GM19468 (cell line): ENCODE results near the gene TSFM.

Experiments used
- ATAC-seq: cut with Tn5 transposase; IDR thresholded peaks from one replicate; pipeline ENCODE4 v1.9.1; 2021; ENCODE audit warnings: mild to moderate bottlenecking, moderate library complexity, moderate number of reproducible peaks; ENCODE audit not compliant: unreplicated experiment; ENCODE audit errors: extremely low read depth

TSFM gene

DNA sequence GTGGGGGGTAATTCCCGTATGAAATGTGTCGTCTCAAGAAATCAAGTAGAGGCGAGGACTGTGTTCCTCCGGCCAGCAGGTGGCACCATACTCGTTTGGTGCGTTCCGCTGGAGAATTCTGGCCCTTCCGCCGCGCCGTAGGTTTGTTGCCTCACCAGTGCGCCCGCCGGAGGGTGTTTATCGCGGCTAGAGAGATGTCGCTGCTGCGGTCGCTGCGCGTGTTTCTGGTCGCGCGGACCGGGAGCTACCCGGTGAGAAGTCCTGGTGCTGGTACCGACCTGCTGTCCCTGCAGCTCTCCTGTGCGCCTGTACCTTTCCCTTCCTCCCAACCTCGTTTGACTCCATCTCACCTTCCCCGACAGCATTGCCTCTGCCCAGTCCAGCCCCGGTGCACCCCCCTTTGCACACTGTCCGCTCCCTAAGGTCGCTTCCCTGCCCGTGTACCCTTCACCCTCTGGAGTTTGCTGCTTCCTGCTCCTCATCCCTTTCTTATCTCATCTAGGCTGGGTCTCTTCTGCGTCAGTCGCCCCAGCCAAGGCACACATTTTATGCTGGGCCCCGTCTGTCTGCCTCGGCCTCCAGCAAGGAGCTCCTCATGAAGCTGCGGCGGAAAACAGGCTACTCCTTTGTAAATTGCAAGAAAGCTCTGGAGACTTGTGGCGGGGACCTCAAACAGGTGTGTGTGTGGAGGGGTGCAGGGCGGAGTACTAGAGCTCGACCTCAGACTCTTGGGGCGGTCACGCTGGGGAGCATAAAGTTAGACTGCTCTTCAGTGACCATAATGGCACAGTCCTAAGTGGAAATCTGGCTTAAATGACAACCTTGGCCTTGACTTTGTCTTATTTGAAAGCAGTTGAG lies at the start of gene TSFM:
TSS of gene TSFM (plus strand) at position 180 of the 858 bp plus-strand sequence. CDS start at position 195, 15 bp downstream.
- ATAC-seq, result peak; percentile 43

DNA sequence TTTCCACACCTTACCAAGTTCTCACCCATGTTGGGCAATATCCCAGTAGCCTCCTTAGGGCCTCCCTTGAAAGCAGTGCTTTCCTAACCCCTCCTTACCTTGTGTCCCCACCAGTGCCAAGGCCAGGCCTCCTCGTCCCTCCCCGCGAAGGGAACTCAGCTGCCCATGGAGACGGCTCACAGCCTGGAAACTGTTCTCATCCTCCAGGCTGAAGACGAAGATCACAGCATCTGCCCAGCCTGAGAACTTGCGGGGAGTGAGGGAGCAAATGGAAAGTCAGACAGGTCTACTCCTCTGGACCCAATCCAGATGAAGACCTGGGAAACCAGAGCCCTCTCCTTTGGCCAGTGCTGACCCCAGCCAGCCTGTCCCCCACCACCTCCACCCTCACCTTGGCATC lies 48.7 kb upstream of the TSFM start:
- no peak for ATAC-seq

DNA sequence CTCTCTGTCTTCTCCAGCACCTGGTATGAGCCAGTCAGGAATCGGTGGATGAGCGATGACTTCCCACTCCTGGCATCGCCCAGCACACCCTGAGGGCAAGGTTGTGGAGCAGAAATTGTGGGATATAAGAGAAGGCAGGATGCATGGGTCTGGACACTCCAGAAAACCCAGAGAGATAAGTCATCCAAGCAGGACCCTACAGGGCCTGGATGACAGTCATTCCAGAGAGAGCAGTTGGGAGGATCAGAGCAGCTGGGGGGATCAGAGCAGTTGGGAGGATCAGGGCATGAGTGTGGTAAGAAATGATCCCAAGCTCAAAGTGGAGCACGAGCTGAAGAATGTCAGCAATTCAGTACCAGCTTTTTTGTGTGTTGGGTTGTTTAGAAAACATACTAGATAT lies 48.0 kb upstream of the TSFM start:
- ATAC-seq, result no peak

DNA sequence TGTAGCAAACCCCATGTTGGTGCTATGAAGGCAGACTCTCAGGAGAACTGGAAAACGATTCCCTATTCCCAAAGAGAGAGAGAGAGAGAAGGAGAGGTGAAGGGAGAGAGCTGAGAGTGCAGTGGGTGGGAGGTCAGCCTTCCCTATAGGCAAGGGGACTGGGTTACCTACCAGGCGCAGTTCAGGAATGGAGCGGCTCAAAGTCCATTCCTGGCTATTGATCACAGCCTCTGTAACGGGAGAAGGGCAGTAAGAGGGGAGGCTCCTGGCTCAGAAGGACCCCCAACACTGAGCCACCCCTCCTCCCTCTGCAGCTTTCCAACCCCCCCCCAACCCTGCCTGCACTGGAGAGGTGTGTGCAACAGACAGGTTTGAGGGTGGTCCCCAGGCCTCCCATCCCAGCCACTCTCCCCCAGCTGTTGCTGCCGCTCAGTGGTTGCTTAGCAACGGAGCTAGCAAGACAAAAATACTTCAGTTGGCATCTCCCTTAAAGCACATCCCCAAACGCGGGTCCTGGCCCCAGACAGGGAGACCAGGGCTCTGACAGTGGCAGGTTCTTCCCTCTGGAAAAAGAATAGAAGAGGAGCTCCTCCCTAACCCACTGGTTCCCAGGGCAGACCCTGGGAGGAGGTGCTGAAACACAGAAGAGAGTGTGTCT lies 47.3 kb upstream of the TSFM start:
- ATAC-seq, result no peak

DNA sequence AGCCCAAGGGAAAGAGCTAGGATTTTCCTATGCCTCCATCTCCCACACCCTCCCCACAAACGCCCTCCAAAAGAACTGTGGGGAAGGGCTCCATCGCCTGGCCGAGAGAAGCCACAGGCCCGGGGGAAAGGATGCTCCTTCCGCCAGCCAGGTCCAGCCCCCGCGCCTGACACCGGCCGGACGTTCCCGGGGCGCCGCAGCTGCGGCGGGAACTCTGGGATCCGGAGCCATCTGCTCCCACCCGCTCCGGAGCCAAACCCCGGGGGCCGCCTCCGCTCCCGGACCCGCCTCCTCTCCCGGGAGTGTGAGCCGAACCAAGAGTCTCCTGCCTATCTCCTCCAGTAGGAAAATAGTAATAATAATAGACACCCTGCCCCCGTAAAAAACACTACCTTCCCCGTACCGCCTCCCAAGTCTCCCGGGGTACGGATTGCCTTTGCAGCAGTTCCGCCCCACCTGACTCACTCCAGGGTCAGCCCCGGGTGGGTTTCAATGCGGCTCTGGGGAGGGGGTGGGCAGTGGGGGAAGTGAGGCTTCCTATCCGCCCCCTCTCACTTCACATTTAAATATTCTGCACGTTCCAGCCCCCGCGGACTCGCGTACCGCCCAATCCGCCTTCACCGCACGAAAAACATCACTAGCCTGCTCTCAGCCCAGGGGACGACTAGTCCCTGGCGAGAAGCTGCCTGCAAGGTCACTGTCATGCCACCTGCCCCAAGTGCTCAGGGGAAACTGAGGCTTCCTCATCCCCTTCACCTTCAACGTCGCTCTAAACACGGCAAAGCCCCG lies 46.4 kb upstream of the TSFM start:
- ATAC-seq, result no peak

DNA sequence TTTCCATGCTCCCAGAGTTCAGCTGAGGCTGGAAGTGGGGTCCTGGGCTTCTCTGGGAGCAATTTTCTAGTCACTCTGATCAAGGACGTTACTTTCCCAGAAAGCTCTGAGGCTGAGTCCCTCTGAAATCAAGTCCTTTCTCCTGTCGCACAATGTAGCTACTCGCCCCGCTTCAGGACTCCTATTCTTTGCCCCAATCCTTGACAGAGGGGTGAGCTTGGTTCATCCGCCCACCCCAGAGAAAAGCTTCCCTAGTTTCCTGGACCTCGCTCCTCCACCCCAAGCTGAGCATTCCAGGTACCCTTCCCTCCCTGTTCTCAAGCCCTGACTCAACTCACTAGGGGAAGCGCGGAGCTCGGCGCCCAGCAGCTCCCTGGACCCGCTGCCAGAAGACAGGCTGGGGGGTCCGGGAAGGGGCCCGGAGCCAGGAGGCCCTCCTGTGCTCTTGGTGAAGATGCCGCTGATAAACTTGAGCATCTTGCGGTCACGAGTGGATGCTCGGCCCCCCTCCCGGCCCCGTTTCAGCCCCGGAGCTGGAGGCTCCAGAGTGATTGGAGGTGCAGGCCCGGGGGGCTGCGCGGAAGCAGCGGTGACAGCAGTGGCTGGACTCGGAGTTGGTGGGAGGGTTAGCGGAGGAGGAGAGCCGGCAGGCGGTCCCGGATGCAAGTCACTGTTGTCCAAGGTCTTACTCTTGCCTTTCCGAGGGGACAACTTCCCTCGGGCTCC lies 45.7 kb upstream of the TSFM start:
- ATAC-seq, result no peak

DNA sequence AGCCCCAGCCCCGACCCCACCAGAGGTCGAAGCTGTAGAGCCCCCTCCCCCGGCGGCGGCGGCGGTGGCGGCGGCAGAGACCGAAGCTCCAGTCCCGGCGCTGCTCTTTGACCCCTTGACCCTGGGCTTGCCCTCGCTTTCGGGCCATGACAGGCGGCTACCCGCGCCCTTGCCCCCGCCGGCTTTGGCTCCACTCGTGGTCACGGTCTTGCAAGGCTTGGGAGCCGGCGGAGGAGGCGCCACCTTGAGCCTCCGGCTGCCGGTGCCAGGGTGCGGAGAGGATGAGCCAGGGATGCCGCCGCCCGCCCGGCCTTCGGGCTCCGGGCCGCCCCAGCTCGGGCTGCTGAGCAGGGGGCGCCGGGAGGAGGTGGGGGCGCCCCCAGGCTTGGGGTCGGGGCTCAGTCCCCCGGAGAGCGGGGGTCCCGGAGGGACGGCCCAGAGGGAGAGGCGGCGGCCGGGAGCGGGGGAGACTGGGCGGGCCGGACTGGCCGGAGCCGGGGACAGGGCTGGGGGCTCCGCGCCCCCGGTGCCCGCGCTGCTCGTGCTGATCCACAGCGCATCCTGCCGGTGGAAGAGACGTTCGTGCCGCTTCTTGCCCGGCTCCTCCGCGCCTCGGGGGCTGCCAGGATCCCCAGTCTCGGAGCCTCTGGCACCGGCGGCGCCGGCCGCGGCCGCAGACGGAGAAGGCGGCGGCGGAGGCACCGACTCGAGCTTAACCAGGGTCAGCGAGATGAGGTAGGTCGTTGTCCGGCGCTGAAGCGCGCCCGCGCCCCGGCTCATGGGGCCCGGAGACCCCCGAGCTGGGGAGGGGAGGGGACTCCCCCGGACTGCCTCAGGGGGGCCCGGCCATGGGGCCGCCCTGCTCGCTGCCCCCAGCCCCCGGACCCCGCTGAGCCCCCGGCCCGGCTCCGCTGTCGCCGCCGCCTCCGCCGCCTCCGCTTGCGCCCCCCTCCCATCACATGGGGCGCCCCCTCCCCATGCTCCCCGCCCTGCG lies 44.8 kb upstream of the TSFM start:
- no peak for ATAC-seq

DNA sequence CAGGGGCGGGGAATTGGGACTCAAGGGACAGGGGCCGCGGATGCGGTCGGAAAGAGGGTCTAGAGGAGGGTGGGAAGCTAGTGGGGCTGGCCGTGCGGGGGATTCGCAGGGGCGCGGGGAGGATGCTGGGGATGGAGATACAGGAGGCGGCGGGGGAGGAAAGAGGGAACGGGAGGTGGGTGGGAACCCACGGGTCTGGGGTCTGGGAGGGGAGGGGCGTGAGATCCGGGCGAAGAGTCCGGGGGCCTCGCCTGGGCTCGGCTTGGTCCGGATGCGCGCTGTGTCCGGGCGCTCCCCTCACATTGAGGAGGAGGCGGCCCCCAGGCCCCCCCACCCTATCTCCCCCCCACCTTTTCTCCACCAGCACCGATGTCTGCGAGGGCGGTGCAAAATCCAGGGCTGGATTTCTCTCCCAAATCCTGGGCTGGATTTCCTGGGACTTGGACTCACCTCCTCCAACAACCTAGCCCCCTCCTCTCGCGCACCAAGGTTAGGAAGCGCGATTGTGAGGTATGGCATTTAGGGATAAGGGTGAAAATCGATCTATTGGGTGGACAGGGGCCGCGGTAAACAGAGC lies 43.8 kb upstream of the TSFM start, which contains the start of gene AGAP2:
TSS of gene AGAP2 (minus strand) at position 82 of the 577 bp plus-strand sequence. CDS start 496 bp downstream, outside the sequence.
- no peak for ATAC-seq

DNA sequence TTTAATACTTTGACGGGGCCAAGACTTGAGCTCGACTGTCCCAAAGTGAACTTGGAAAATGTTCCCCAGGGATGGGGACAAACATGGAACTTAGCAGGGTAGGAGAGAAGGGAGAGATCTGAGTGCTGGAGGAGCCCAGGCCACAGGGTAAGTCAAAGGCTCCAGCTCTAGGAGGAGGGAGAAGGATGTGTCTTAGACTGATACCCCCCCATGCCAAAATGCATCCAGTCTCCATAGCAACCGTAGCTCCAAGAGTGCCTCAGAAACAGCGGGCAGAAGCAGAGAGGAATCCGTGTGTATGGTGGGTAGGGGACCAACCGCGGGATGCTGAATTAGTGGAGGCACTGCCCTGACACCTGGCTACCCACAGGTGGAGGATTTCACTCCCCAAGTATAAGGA lies 43.2 kb upstream of the TSFM start:
- ATAC-seq, result no peak

DNA sequence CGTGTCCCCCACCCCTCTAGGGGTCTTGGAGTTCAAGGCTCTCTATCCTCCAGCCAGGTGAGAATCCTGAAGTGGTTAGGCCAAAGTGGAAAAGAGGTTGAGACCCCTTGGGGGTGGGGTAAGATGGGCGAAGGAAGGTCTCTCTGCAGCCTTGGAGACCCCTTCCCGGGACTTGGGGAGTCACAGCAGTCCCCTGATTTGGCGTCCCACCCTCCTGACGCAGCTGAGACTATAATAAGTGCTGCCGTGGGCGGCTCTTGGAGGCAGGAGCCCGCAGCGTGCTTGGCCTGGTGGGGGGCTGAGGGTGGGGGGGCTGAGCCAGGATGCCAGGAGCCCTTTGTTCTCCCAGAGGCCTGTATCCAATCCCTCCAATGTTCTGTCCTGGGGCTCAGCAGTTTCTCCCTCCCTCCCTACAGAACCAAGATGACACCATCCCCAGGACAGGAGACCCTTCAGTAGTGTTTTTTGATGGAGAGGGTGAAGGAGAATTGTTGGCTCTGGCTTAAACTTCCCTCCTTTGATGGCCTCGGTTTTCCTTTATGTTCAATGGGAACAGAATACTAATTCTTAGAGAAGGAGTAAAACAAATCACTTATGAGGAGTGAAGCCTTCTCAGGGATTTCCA lies 42.6 kb upstream of the TSFM start:
- no peak for ATAC-seq

DNA sequence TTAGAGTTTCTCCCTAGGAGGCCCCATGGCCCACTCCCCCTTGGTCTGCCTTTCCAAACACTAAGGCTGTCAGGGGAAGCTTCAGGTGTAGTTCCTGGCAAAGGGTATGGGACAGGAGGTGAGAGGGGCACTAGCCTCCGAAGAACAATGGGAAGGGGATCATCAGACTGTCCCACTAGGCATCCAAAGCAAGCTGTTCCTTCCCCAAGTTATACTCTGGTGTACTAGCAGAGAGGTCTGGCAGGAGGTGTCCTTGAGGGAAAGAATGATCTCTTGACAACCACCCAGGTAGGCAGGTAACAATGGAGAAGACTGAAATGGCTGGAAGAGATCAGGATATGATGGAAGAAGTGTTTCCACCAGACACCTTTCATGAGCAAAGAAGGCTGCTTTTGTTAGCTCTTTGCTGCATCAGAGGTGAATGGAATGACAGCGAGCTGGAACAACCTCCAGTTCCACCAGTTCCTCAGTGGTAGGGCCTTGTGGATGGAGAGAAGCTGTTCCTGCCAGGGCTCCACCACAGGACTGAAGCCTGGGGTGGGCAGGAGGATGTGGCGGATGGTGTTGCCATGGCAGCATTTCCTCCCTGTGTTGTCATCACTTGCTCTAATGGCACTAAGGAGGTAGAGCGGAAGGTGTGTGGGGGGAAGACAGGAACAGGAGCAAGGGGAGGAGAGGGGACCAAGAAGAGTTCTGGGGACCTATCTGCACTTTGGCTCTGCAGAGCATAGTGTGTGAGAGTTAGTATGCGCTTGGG lies 41.8 kb upstream of the TSFM start:
- peak; percentile 38 for ATAC-seq

DNA sequence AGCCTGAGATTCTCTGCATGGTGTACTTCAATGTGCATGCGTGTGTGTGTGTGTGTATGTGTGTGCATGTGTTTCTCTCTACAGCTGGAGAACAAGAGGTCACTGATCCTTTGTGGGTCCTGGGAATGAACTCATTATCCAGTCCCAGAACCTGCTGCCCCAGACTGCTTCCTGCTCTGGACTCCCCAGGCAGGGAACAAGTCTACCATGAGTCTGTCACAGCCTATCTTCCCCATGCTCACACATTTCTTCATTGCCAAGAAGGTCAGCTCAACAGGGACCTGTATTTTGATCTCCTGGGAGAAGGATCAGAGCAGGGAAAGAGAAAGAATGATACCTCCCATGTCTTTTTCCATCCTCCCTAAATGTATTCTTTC lies 41.2 kb upstream of the TSFM start:
- ATAC-seq, result no peak

DNA sequence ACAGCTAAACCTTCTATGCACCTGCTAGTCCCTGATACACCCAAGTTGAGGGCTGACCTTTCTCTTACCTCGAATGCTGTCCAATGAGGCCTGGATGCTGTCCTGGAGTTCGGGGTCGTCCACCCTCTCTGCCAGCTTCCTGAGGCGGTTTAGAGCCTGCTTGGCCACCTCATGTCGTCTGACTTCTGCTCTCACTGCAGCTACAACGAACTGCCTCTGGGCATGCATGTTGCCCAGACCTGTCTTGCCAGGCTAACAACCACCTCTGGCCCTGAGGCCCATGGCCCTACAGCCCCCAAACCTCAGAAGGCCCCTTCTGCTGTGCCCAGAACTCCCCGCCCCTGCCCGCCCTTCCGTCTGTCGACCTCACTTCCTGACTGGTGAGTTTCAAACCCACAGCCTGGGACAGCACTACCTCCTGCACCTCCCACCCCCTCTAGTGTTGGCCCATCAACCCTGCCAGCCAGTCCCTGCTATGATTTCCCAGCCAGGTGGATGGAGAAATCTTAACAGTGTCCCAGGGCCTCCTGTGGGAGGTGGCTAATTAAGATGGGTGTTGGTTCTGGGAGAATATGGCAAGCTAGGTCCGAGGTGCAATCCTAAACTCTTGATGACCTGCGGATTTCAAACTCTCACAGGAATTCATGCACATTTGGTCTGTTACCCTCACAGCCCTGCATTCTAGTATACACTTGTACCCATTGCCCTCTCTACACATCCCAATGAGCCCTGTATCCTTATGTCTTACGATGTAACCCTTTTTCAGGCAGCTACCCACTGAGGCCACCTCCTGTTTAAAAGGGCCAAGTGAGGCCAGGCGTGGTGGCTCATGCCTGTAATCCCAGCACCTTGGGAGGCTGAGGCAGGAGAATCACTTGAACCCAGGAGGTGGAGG lies 40.5 kb upstream of the TSFM start:
- ATAC-seq, result peak; percentile 36

DNA sequence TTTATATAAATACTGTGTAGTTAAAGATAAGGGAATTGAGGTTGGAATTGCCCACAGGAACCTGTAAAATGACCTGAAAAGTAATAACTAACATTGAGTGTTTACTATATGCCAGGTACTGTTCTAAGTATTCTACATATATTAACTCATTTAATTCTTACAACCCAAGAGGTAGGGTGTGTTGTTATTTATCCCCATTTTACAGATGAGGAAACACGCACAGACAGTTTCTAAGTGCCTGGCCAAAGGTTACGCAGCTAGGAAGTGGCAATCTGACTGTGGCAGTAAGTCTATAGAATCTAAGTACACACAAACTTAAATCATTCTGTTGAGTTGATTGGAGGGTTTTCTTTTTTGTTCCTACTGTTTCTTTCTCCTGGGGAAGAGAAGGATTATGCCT lies 38.8 kb upstream of the TSFM start:
- no peak for ATAC-seq

DNA sequence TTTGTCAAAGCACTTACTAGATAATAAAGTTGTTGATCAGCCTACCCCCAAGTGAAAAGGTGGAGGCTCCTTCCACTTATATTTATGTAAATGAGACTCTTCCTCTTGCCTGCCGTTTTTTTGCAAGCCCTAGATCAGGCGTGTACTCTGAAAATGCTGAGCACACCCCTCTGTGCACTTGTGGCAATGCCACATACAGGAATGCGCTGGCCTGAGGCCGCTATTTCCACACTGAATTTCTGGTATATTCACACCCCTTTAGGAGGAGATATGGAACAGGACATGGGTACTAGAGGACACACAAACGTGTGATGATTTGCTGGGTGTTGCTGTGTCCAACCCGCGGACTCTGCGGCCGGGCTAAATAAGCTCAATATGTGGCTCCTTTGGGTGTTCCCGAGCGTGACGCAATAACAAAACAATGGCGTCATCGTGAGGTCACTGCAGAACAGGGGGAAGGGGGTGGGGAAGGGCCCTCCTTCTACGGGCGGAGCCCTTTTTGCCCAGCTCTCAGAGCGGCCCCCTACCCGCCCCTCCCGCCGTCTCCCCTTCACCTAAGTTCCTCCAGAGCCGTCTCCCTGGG lies 38.3 kb upstream of the TSFM start:
- ATAC-seq, result no peak

DNA sequence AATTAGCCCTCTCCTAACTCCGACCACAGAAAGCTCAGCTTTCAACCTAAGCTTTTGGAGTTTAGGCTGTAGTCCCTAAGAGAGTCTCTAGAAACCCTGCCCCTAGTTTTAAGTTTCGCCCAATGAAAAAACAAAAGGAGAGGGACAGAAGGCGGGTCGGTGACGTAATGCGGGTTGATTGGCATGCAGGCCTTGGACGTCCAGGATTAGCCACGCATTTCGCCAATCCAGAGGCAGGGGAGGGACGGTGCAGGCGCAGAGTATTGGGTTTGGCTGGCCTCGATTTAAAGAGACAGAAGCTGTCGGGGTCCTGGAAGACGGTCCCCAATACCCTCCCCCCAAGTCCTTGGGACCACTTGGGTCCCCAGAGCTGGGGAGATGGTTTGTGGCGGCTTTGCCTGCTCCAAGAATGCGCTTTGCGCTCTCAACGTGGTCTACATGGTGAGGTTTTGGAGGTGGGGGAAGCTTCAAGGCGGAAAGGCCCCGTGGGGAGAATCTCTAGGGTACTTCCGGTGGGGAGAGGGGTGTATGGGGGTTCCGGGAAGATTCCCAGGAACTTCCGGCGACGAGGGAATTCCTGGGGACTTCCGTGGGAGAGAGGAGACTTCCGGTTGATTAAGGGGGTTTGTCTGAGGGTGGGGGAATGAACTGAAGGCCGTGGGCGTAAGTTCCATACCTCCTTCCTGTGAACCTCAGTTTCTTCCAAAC lies 37.7 kb upstream of the TSFM start, which contains the start of gene TSPAN31:
TSS of gene TSPAN31 (plus strand) at position 263 of the 708 bp plus-strand sequence. CDS start at position 379, 116 bp downstream.
- ATAC-seq, result peak; percentile 70
